Suppressor macrophage treated with lipopolysaccharide for 1 hour (primary cell): ENCODE data around the gene TF.
"Not testable (repeated sequence)": the region's sequence is repeated elsewhere in the genome, so short reads cannot be mapped to it uniquely, and the experiment has no call there.

Experiments
- DNase-seq, 3 donors: peaks; one replicate each; pipeline ENCODE4 v3.0.0-alpha.2; 2020 to 2022

The TF gene

GRCh38 chr3:133767607-133768006, 21.4 kb downstream of the TF start:
- no peak for DNase-seq

- no peak for DNase-seq
Observed at GRCh38 chr3:133769536-133769935, 23.3 kb downstream of the TF start.

- DNase-seq = no peak
Observed at GRCh38 chr3:133773732-133774131, 27.5 kb downstream of the TF start.

GRCh38 chr3:133775309-133775708, 29.1 kb downstream of the TF start:
- no peak for DNase-seq

GRCh38 chr3:133775835-133776234, 29.6 kb downstream of the TF start:
- no peak for DNase-seq

- no peak for DNase-seq
Observed at GRCh38 chr3:133776794-133777438, 30.7 kb downstream of the TF start.

- no peak for DNase-seq
Observed at GRCh38 chr3:133777807-133778568, 31.8 kb downstream of the TF start.

GRCh38 chr3:133779626-133780203, 33.5 kb downstream of the TF start:
- no peak for DNase-seq

- DNase-seq = not testable (repeated sequence)
Observed at GRCh38 chr3:133780756-133781155, 34.6 kb downstream of the TF start.

GRCh38 chr3:133781570-133781969, 35.4 kb downstream of the TF start:
- no peak for DNase-seq

- no peak for DNase-seq
Observed at GRCh38 chr3:133782454-133782853, 36.3 kb downstream of the TF start.

- no peak for DNase-seq
Observed at GRCh38 chr3:133783762-133784161, 37.6 kb downstream of the TF start.

GRCh38 chr3:133788024-133788423, 41.8 kb downstream of the TF start:
- DNase-seq = no peak

GRCh38 chr3:133792171-133792763, 46.1 kb downstream of the TF start:
- peak in 1 of 3 donors; percentile 4 for DNase-seq

GRCh38 chr3:133797396-133798105, 51.4 kb downstream of the TF start:
- DNase-seq = no peak

GRCh38 chr3:133799794-133800585, 53.8 kb downstream of the TF start:
- peak; percentile 72 to 85 (median 73) for DNase-seq

- DNase-seq = peak; percentile 23 to 41 (median 39)
Observed at GRCh38 chr3:133803469-133803868, 57.3 kb downstream of the TF start.

GRCh38 chr3:133804896-133805295, 58.7 kb downstream of the TF start:
- no peak for DNase-seq

GRCh38 chr3:133805384-133805701, 59.1 kb downstream of the TF start:
- DNase-seq = no peak

- peak; percentile 95 to 98 (median 97) for DNase-seq
Observed at GRCh38 chr3:133805702-133806475, 59.7 kb downstream of the TF start, which contains the start of gene SRPRB. SRPRB (plus strand) TSS chr3:133805815; CDS start chr3:133805849, 34 bp downstream.

GRCh38 chr3:133812872-133813271, 66.7 kb downstream of the TF start:
- DNase-seq = no peak
